ENCODE results near the gene COMMD8.

Gene COMMD8

DNA sequence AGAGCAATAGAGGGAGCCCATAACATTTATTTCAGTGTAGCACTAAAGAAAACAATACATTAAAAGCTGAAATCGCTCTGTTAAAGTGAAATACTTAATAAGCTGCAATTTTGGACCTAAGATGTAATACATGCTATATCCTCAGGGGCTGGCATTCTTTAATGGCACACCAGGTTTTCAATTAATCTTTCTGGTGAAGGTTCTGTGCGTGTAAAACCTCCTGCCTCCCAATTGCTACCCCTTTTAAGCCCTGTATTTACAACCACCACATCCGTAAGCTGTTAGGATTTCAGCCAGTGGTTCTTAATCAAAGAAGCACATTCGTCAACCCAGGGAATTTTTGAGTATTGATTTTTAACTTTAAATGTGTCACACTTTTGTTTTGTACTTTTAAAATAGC lies 7.6 kb upstream of the COMMD8 start:
- DNase-seq = no peak

DNA sequence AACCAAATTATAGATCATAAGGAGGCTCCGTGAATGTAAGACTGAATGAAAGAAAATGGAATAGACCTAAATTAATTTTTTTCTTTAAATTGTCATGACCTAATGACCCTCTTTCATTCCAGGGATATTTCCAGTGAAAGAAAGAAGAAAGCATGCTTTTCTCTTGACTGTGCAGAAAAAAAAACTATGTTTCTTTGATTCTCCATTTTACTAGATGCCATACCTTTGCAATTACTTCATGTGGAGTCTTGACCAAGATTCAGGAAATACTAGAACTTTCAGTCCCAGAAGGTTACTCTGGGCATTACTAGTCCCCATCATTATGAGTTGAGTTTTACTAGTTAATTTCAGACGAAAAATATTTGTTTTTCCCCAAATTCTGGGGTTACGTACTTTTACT lies 6.4 kb upstream of the COMMD8 start:
- no peak for DNase-seq

DNA sequence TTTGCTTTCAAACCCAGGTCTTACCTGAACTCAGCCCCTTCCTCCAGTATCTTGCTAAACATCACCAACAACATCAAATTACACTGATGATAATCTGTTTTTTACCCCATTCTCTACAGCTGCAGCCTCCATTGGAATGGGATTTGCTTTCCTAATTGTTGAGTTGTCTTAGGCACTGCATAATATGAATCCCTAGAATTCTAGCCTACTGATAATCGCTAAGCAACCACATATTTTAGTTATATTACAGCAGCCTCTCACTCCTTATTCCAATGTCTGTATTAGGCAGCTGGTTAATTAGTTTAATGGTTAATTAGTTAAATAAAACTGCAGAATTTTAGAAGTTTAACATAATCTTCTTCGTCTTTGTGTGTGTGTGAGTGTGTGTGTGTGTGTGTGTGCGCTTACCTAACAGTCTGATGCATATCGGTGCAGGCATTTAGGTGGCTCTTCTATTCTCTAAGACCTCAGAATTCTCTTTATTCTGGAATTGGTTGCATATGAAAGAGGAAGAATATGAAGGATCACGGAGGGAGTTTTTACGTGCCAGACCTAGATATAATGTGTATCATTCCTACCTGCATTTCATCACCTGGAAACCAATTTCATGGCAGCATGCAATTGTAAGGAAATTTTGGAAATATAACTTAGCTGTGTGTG lies 5.3 kb upstream of the COMMD8 start:
- DNase-seq = no peak

DNA sequence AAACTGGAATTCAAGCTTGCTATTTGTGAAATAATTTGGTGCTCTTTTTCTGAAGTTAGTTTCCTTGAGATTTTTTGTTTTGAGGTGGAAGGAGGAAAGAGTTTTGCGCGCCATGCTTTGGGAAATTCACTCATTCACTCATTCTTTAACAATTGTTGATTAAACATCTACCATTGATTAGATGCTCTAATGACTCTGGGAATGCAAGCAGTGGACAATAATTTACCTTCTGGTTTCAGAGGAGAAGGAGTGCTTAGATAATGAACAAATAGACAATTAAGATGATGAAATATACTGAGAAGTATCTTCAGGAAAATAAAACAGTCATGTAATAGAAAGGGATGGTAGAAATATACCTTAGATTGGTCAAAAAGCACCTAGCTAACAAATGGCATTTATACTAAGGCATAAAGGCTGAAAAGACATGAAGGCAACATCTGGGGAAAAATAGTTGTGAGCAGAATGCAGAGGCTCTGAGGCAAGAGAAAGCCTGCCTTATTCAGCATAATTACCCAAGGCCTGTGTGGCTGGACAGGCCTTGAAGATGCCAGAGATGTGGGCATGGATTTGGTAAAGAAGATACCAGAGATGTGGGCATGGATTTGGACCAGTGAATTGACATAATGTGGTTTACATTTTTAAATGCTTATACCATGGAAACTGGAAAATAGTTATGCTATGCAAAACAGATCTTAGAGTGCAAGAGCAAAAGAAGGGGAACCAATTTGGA lies 2.7 kb upstream of the COMMD8 start:
- DNase-seq = no peak

DNA sequence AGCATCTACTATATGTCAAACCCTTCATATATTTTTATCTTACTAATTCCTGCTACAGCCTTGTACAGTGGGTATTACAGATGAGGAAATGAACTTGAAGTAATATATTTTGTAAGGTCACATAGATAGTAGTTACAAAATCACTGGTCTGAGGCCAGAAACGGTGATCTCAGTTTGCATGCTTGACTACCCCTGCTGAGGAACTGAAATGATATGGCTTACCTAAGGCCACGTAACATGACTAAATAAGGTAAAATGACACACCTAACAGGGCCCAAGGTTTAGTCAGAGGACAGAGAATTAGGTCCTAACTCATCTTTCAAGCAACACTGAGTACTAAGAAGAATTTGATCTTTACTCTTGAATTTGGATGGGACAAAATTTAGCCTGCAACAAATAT lies 1.5 kb upstream of the COMMD8 start:
- no peak for DNase-seq

DNA sequence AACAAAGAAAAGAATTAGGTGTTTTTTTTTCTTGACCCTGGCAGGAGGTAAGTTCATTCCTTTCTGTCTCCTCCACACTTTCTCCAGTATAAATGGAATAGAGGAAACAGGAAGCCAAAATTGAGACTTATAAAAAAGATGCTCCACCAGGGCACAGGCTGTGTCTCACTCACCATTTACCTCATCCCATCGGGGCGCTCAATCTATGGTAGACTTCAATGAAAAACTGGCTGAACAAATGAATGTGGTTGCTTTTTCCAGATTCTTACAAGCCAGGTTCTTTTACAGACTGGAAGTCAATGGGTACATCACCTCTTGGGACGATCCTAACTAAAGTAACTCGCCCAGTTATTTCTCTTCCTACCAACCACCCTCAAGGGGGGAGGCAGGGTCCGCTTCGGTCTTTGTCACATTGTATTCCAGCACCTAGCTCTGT lies 685 bp downstream of the COMMD8 start:
- DNase-seq = peak; percentile 67 to 74

DNA sequence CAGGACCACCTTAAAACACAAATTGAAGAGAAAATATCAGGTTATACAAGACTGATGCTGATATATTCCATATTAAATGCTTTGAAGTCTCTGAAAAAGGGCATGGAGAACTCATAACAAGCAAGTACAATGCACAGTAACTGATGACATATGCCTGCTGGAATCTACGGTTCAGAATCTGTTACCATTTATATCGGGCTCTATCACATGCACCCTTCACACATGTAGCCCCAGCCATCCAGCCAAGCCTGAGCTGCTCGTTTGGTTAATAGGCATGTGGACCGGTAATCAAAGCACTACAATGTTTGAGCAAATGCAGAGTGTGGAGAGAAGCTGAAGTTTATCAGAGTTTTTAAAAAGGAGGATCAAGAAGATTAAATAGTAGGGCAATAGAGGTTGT lies 11.8 kb downstream of the COMMD8 start:
- DNase-seq = no peak

DNA sequence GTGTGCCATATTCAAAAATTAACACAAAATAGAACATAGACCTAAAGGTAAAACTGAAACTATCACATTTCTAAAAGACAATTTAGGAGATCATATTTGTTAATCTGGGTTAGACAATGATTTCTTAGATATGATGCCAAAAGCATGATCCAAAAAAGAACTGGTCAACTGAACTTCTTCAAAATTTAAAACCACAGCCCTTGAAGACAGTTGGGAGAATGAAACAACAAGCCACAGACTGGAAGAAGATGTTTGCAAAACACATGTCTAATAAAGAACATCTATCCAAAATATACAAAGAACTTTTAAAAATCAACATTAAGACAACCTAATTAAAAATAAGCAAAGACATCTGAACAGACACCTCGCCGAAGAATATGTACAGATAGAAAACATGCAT lies 19.5 kb downstream of the COMMD8 start:
- peak; percentile 49 to 50 for DNase-seq

DNA sequence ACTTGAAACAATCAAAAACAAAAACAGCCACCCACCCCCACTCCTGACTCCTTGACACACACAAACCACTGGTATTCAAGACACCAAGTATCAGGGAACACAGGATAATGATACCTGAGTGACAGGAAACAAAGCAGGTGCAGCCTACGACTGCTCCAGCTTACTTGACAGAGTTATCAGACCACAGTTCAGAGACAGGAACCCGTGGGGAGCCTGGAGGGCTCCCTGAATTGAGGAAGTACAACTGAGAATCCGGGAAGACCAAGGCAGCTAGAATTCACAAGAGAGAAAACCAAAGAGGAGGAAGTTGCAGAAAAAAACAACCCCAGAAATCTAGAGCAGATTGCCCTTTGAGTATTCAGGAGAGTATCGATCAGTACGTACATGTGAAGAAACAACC lies 20.5 kb downstream of the COMMD8 start:
- peak; percentile 98 to 99 for DNase-seq

DNA sequence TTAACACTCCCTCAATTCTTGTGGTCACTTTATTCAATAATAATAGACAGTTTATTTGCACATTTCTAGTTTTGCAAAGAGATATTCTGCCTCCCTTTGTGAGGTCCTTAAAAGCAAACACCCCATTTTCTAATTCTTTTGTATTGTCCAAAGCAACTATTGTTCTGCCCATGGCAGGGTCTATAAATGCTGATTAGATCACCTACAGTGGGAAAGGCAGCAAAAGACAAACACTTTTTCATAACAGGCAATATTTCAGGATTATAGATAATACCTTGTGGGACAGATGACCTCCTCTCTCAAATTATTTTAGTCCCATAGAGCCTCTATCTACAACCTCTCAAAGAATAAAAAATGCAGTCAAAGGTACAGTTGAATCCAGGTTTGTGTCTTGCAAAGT lies 28.6 kb downstream of the COMMD8 start:
- no peak for DNase-seq

DNA sequence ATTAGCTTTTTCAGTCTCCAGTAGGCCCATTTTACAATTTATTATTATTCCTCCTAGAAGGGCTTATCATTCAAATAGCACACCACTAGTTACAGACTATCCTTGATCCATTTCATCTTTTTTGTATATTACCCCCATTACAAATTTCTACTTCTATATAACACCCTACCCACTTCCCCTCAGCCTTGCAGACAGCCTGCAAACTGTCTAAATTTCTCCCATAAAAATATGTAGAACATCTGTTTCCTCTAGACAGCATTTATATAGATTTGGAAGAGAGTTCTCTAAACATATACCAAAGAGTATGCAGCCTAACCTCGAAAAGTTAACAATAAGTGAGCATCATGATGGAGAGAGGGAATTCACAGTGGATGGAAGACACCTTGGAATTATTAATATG lies 30.8 kb downstream of the COMMD8 start:
- peak; percentile 92 to 97 for DNase-seq

DNA sequence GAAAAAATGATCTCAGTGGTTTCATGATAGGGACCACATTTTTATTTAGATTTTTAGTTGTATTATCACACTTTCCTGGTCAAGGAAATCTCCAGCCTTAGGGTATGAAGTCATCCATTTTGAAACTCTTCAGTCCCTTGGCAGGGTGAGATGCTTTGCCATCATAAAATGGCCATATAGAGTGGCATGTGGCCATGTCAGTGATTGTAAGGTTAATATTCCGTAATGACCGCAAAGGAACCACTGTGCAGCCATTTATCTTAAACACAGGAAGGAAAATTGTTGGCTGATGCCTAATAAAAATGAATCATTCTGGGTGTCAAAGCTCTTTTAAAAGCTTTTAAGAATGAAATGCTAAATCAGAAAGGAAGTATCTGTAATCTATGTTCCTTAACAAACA lies 35.6 kb downstream of the COMMD8 start:
- DNase-seq = no peak

DNA sequence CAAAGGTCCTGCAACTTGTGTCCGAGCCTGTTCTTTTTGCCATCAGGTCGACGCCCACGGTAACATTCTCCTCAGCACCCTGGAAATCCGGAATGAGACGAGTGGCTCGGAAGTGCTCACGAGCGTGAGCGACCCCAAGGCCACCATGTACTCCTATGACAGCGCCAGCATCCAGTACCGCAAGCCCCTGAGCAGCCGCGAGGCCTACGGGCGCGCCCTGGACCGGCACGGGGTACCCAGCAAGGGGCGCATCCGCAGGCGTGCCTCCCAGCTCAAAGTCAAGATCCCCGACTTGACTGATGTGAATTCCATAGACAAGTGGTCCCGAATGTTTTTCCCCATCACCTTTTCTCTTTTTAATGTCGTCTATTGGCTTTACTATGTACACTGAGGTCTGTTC lies 37.9 kb downstream of the COMMD8 start:
- no peak for DNase-seq

DNA sequence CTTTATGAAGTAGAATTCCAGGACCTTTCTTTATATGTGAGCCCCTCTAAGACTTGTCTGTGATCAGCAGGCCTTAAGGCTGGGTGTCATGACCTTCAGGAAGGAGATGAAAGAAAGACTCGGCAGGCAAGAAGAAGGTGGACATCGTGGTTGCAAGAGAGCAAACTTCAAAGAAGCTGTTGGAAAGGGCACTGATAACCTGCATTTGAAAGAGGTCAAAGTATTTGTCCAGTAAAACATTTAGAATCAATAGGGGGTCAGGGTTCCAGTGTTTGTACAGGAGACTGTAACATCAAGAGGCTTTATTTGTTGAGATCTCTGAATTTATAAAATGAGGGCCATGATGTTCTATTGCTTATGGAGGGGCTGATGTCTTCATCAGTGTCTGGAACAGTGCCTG lies 44.2 kb downstream of the COMMD8 start:
- no peak for DNase-seq

DNA sequence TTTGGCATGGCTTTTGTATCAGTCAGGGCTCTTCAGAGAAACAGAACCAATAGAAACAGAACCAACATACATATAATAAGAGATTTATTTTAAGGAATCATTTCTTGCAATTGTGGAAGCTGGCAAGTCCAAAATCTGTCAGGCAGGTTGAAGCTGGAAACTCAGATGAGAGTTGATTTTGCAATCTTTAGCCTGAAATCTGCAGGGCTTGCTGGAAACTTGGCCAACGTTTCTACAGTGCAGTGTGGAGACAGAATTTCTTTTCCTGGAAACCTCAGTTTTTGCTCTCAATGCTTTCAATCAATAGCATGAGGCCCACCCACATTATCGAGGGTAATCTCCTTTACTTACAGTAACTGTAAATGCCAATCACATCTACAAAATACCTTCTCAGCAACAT lies 45.4 kb downstream of the COMMD8 start:
- no peak for DNase-seq

DNA sequence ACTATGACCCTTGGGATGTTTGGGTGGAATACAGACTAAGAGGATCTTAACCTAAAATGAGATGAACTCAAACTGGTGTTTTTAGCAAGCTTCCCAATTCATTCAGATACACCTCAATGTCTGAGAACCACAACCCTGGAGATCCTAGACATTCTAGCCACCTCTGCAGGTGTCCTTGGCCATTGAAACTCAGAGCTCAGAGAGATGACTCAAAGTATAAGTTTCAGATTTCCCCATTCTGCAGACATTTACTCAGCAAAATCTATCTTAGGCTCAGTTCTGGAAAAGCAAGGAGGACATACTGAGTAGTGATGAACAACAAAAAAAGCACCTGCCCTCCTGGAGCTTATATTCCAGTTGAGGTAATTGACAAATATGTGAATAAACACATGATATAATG lies 47.8 kb downstream of the COMMD8 start:
- no peak for DNase-seq

DNA sequence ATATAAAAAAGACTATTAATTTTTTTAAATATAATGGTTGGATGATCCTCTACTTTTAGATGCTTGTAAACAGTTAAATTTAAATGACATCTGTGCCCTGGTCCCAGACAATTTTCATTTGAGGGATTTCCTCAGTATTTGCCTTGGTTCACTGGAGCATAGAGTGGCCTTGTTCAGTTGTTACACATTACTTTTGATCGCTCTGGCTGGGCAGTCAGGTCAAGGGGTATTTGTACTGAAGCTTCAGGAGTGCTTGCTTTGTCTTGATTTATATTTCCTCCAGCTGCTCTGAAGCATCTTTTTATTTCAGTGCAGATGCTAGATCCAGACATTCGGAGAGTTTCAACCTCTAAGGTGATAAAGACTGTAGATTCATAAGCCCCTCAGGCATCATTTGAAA lies 50.0 kb downstream of the COMMD8 start:
- no peak for DNase-seq

DNA sequence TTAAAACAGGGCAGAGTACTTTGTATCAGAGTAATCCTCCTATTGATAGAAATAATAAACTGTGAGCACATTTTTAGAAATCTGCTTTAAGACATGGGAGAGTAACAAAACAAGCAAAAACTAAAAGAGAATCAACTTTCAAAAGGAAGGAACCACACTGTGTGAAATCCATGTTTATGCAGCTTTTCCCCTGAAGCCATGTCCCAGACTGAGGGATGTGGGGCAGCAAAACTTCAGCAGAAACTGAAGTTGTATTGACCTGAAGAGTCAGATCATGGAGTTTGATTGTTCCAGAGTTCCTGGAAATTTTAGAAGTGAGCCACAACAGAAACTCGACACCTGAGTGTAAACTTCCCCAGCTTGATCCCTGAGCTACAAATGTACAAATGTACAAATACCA lies 53.2 kb downstream of the COMMD8 start:
- no peak for DNase-seq

DNA sequence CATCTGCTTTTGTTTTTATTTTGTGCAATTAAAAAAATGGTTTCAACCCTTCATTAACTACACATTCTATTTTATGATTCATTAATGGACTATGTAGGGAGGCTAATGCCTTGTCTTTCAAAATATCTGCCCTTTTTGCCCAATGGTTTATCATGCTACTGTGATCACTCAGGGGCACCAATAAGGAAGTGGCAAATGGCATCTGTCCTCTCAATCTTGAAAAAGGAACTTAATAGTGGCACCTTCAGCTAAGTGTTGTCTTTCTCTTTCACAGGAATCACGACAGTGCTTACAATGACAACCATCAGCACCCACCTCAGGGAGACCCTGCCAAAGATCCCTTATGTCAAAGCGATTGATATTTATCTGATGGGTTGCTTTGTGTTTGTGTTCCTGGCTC lies 57.1 kb downstream of the COMMD8 start:
- DNase-seq = peak; percentile 8 to 18

Measured in Kasumi-1 (cell line).